ENCODE results near the gene PPFIA2.
A peak's percentile ranks its signal among the peaks of the same experiment; 100 is the strongest.
"Not testable (repeated sequence)": the region's sequence is repeated elsewhere in the genome, so short reads cannot be mapped to it uniquely, and the experiment has no call there.

Gene PPFIA2

GRCh38 chr12:81224626-81225025 lies 534.5 kb downstream of the PPFIA2 start:
- Histone ChIP-seq H3K9me3 (no peaks in the 10 kb centered on the region), H3K4me1 (peaks cover 6% of the 10 kb centered on the region), H3K4me3 (no peak overlapping the region), H3K27me3 (ENCODE audit: low read depth) (no peaks in the 10 kb centered on the region; the same call in 1 of the 2 replicates), H3K36me3 (replicated peaks) (no peaks in the 10 kb centered on the region)
- no peak for DNase-seq (ENCODE audit: low spot score in 2 of 2)
- in situ Hi-C loops (cut with MboI; ENCODE audit: low sequenced_read_pairs) = no loop called here

GRCh38 chr12:81222846-81223592 lies 536.1 kb downstream of the PPFIA2 start:
- no peak overlapping the region for H3K4me3 ChIP-seq
- H3K36me3 ChIP-seq (replicated peaks) = no peaks in the 10 kb centered on the region
- in situ Hi-C loops (cut with MboI; ENCODE audit: low sequenced_read_pairs) = no loop called here
- no peak for DNase-seq (ENCODE audit: low spot score in 2 of 2)
- H3K4me1 ChIP-seq = peaks cover 3% of the 10 kb centered on the region
- H3K9me3 ChIP-seq = no peaks in the 10 kb centered on the region
- H3K27me3 ChIP-seq (ENCODE audit: low read depth) = no peaks in the 10 kb centered on the region

- Histone ChIP-seq H3K36me3 (replicated peaks) (no peaks in the 10 kb centered on the region), H3K4me3 (no peak overlapping the region), H3K4me1 (peaks cover 3% of the 10 kb centered on the region), H3K27me3 (ENCODE audit: low read depth) (no peaks in the 10 kb centered on the region), H3K9me3 (no peaks in the 10 kb centered on the region)
- in situ Hi-C loops (cut with MboI; ENCODE audit: low sequenced_read_pairs) = no loop called here
- DNase-seq (ENCODE audit: low spot score in 2 of 2) = no peak
Observed at GRCh38 chr12:81221681-81222080, 537.5 kb downstream of the PPFIA2 start.

GRCh38 chr12:81216739-81217138 lies 542.4 kb downstream of the PPFIA2 start:
- H3K36me3 ChIP-seq (replicated peaks) = no peaks in the 10 kb centered on the region

GRCh38 chr12:81212996-81213696 lies 546.0 kb downstream of the PPFIA2 start:
- in situ Hi-C loops (cut with MboI; ENCODE audit: low sequenced_read_pairs) = no loop called here
- no peaks in the 10 kb centered on the region for H3K27me3 ChIP-seq (ENCODE audit: low read depth)
- DNase-seq (ENCODE audit: low spot score in 2 of 2) = no peak
- no peak overlapping the region for H3K4me3 ChIP-seq
- no peaks in the 10 kb centered on the region for H3K9me3 ChIP-seq
- H3K36me3 ChIP-seq (replicated peaks) = no peaks in the 10 kb centered on the region
- peaks cover 39% of the 10 kb centered on the region for H3K4me1 ChIP-seq

More at GRCh38 chr12:81216739-81217138, 542.4 kb downstream of the PPFIA2 start:
- in situ Hi-C loops (cut with MboI; ENCODE audit: low sequenced_read_pairs) = no loop called here
- Histone ChIP-seq H3K27me3 (ENCODE audit: low read depth) (no peaks in the 10 kb centered on the region), H3K4me1 (peaks cover 5% of the 10 kb centered on the region), H3K9me3 (no peaks in the 10 kb centered on the region), H3K4me3 (no peak overlapping the region)
- no peak for DNase-seq (ENCODE audit: low spot score in 2 of 2)

GRCh38 chr12:81211306-81211705 lies 547.8 kb downstream of the PPFIA2 start:
- Histone ChIP-seq H3K36me3 (replicated peaks) (no peaks in the 10 kb centered on the region), H3K4me3 (no peak overlapping the region), H3K9me3 (no peaks in the 10 kb centered on the region), H3K27me3 (ENCODE audit: low read depth) (no peaks in the 10 kb centered on the region), H3K4me1 (peaks cover 55% of the 10 kb centered on the region)
- peak; percentile 68 to 94 for DNase-seq (ENCODE audit: low spot score in 2 of 2)
- in situ Hi-C loops (cut with MboI; ENCODE audit: low sequenced_read_pairs) = no loop called here

GRCh38 chr12:81209772-81210225 lies 549.4 kb downstream of the PPFIA2 start:
- H3K9me3 ChIP-seq; in situ Hi-C loops (cut with MboI; ENCODE audit: low sequenced_read_pairs); H3K27me3 ChIP-seq (ENCODE audit: low read depth); H3K4me3 ChIP-seq; H3K36me3 ChIP-seq (replicated peaks): not testable (repeated sequence)
- H3K4me1 ChIP-seq = peaks cover 67% of the 10 kb centered on the region
- peak in 1 of 2 experiments; percentile 24 for DNase-seq (ENCODE audit: low spot score in 2 of 2)

- H3K4me1 ChIP-seq = peaks cover 67% of the 10 kb centered on the region
- H3K36me3 ChIP-seq (replicated peaks) = no peaks in the 10 kb centered on the region
- H3K27me3 ChIP-seq (ENCODE audit: low read depth) = no peaks in the 10 kb centered on the region
- in situ Hi-C loops (cut with MboI; ENCODE audit: low sequenced_read_pairs) = no loop called here
- H3K9me3 ChIP-seq = no peaks in the 10 kb centered on the region
- DNase-seq (ENCODE audit: low spot score in 2 of 2) = no peak
- no peak overlapping the region for H3K4me3 ChIP-seq
Observed at GRCh38 chr12:81209012-81209411, 550.1 kb downstream of the PPFIA2 start.

- Histone ChIP-seq H3K36me3 (replicated peaks) (no peaks in the 10 kb centered on the region), H3K27me3 (ENCODE audit: low read depth) (no peaks in the 10 kb centered on the region), H3K4me3 (no peak overlapping the region), H3K4me1 (peaks cover 67% of the 10 kb centered on the region), H3K9me3 (no peaks in the 10 kb centered on the region)
- in situ Hi-C loops (cut with MboI; ENCODE audit: low sequenced_read_pairs) = no loop called here
- DNase-seq (ENCODE audit: low spot score in 2 of 2) = peak; percentile 48 to 76
Observed at GRCh38 chr12:81208187-81208911, 550.8 kb downstream of the PPFIA2 start.
